GM19397 (cell line): ENCODE data around the gene PVR.
"Not testable (repeated sequence)": the region's sequence is repeated elsewhere in the genome, so short reads cannot be mapped to it uniquely, and the experiment has no call there.

ENCODE experiments used
- ATAC-seq: cut with Tn5 transposase; IDR thresholded peaks from one replicate; pipeline ENCODE4 v1.9.1; 2021; ENCODE audit warnings: mild to moderate bottlenecking, moderate library complexity; ENCODE audit not compliant: unreplicated experiment

The PVR gene

GRCh38 chr19:44672226-44672625 is 28.5 kb downstream of the PVR start:
- ATAC-seq, result no peak

GRCh38 chr19:44673510-44673909 is 29.8 kb downstream of the PVR start:
- ATAC-seq, result no peak

- ATAC-seq, result no peak
Observed at GRCh38 chr19:44675521-44675920, 31.8 kb downstream of the PVR start.

GRCh38 chr19:44677019-44677811 is 33.5 kb downstream of the PVR start:
- no peak for ATAC-seq

- no peak for ATAC-seq
Observed at GRCh38 chr19:44680536-44680935, 36.8 kb downstream of the PVR start.

GRCh38 chr19:44681992-44682790 is 38.5 kb downstream of the PVR start:
- ATAC-seq, result no peak

- no peak for ATAC-seq
Observed at GRCh38 chr19:44682807-44683206, 39.1 kb downstream of the PVR start.

- no peak for ATAC-seq
Observed at GRCh38 chr19:44683434-44684210, 39.9 kb downstream of the PVR start.

- ATAC-seq, result not testable (repeated sequence)
Observed at GRCh38 chr19:44684396-44684795, 40.7 kb downstream of the PVR start.

- ATAC-seq, result no peak
Observed at GRCh38 chr19:44684892-44685863, 41.5 kb downstream of the PVR start.

GRCh38 chr19:44685877-44686276 is 42.2 kb downstream of the PVR start:
- ATAC-seq, result no peak

- no peak for ATAC-seq
Observed at GRCh38 chr19:44686896-44687295, 43.2 kb downstream of the PVR start.

- no peak for ATAC-seq
Observed at GRCh38 chr19:44687888-44688287, 44.2 kb downstream of the PVR start.

GRCh38 chr19:44689290-44690130 is 45.8 kb downstream of the PVR start:
- ATAC-seq, result no peak

- ATAC-seq, result no peak
Observed at GRCh38 chr19:44690131-44690440, 46.4 kb downstream of the PVR start.

GRCh38 chr19:44692379-44692721 is 48.6 kb downstream of the PVR start:
- no peak for ATAC-seq

- ATAC-seq, result no peak
Observed at GRCh38 chr19:44694184-44694579, 50.5 kb downstream of the PVR start.

- no peak for ATAC-seq
Observed at GRCh38 chr19:44696939-44697669, 53.4 kb downstream of the PVR start.

GRCh38 chr19:44697670-44698034 is 53.9 kb downstream of the PVR start:
- ATAC-seq, result no peak
